KMS-11 (cell line): ENCODE measurements around the gene GADD45A.
A peak's percentile ranks its signal among the peaks of the same experiment; 100 is the strongest.

ENCODE experiments used
- H2AFZ ChIP-seq: fragments of 200-600 bp; sonication (generic); 2 replicates; pipeline ENCODE4 v1.6.1; 2016; ENCODE audit warnings: antibody characterized with exemption, mixed run types, low read depth
- H3K27ac ChIP-seq: fragments of 200-600 bp; sonication (generic); 2 replicates; pipeline ENCODE4 v1.6.1; 2016; ENCODE audit warnings: mild to moderate bottlenecking, mixed run types
- H3K27me3 ChIP-seq: fragments of 200-600 bp; sonication (generic); 2 replicates; pipeline ENCODE4 v1.6.1; 2017; ENCODE audit warnings: mild to moderate bottlenecking, low read depth, mixed run types, moderate library complexity; ENCODE audit not compliant: insufficient read depth
- H3K36me3 ChIP-seq: fragments of 200-600 bp; sonication (generic); 2 replicates; pipeline ENCODE4 v1.6.1; 2017; ENCODE audit warnings: mild to moderate bottlenecking, mixed run types; ENCODE audit not compliant: insufficient read depth
- H3K4me1 ChIP-seq: fragments of 200-600 bp; sonication (generic); 2 replicates; pipeline ENCODE4 v1.6.1; 2016; ENCODE audit warnings: mild to moderate bottlenecking, low read depth, mixed run types; ENCODE audit not compliant: poor library complexity, severe bottlenecking
- H3K4me2 ChIP-seq: fragments of 200-600 bp; sonication (generic); 2 replicates; pipeline ENCODE4 v1.7.0; 2016; ENCODE audit warnings: mild to moderate bottlenecking, mixed run types
- H3K4me3 ChIP-seq: fragments of 200-600 bp; sonication (generic); IDR thresholded peaks from 2 replicates; pipeline ENCODE4 v1.6.1; 2017; ENCODE audit warnings: low read depth, low read length, mixed read lengths; ENCODE audit not compliant: insufficient read depth
- H3K79me2 ChIP-seq: fragments of 200-600 bp; sonication (generic); 2 replicates; pipeline ENCODE4 v1.6.1; 2016; ENCODE audit warnings: low read depth, mixed run types; ENCODE audit not compliant: insufficient read depth
- H3K9ac ChIP-seq: fragments of 200-600 bp; sonication (generic); 2 replicates; pipeline ENCODE4 v1.6.1; 2016; ENCODE audit warnings: mild to moderate bottlenecking, mixed run types
- H4K20me1 ChIP-seq: fragments of 200-600 bp; sonication (generic); 2 replicates; pipeline ENCODE4 v1.6.1; 2016; ENCODE audit warnings: mild to moderate bottlenecking, mixed run types; ENCODE audit not compliant: insufficient read depth
- TF ChIP-seq, protein P1 (sequence below): fragments of 200-600 bp; sonication (generic); conservative IDR thresholded peaks from 2 replicates; pipeline ENCODE4 v1.6.1; 2017; ENCODE audit warnings: low read depth, mild to moderate bottlenecking, antibody characterized with exemption, low read length, moderate library complexity, mixed read lengths

GADD45A gene

GRCh38 chr1:67687649-67688048 lies 2.6 kb downstream of the GADD45A start:
- H3K36me3 ChIP-seq = 0 out of 2 replicates have a peak, but pooled peaks cover 12% of the 10 kb centered on the region
- H3K4me3 ChIP-seq = no peak overlapping the region
- H3K4me2 ChIP-seq = peak overlapping the region; percentile 54
- peaks cover 25% of the 10 kb centered on the region for H3K4me1 ChIP-seq
- H3K9ac ChIP-seq = peak overlapping the region; percentile 6; the same call in 1 of the 2 replicates
- H3K27ac ChIP-seq = peak overlapping the region; percentile 63; the same call in 1 of the 2 replicates
- TF ChIP-seq, protein P1, sequence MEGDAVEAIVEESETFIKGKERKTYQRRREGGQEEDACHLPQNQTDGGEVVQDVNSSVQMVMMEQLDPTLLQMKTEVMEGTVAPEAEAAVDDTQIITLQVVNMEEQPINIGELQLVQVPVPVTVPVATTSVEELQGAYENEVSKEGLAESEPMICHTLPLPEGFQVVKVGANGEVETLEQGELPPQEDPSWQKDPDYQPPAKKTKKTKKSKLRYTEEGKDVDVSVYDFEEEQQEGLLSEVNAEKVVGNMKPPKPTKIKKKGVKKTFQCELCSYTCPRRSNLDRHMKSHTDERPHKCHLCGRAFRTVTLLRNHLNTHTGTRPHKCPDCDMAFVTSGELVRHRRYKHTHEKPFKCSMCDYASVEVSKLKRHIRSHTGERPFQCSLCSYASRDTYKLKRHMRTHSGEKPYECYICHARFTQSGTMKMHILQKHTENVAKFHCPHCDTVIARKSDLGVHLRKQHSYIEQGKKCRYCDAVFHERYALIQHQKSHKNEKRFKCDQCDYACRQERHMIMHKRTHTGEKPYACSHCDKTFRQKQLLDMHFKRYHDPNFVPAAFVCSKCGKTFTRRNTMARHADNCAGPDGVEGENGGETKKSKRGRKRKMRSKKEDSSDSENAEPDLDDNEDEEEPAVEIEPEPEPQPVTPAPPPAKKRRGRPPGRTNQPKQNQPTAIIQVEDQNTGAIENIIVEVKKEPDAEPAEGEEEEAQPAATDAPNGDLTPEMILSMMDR = no peak
- no peaks in the 10 kb centered on the region for H3K27me3 ChIP-seq
- H4K20me1 ChIP-seq = 0 out of 2 replicates have a peak, but pooled peaks cover 4% of the 10 kb centered on the region
- H2AFZ ChIP-seq = no peak overlapping the region
- H3K79me2 ChIP-seq = peaks cover 27% of the 10 kb centered on the region; the same call in 1 of the 2 replicates

GRCh38 chr1:67688526-67689219 lies 3.7 kb downstream of the GADD45A start:
- H4K20me1 ChIP-seq = 0 out of 2 replicates have a peak, but pooled peaks cover 4% of the 10 kb centered on the region
- H3K9ac ChIP-seq = no peak overlapping the region
- H3K4me3 ChIP-seq = no peak overlapping the region
- 0 out of 2 replicates have a peak, but pooled peaks cover 12% of the 10 kb centered on the region for H3K36me3 ChIP-seq
- H3K79me2 ChIP-seq = peaks cover 27% of the 10 kb centered on the region; the same call in 1 of the 2 replicates
- peaks cover 22% of the 10 kb centered on the region for H3K4me1 ChIP-seq
- H3K4me2 ChIP-seq = no peak overlapping the region
- no peak overlapping the region for H3K27ac ChIP-seq
- no peak overlapping the region for H2AFZ ChIP-seq
- TF ChIP-seq, protein P1 = no peak
- H3K27me3 ChIP-seq = no peaks in the 10 kb centered on the region

- H3K4me3 ChIP-seq = no peak overlapping the region
- H3K9ac ChIP-seq = no peak overlapping the region
- H3K27me3 ChIP-seq = no peaks in the 10 kb centered on the region
- 0 out of 2 replicates have a peak, but pooled peaks cover 4% of the 10 kb centered on the region for H4K20me1 ChIP-seq
- H3K36me3 ChIP-seq = 0 out of 2 replicates have a peak, but pooled peaks cover 12% of the 10 kb centered on the region
- H3K79me2 ChIP-seq = peaks cover 27% of the 10 kb centered on the region; the same call in 1 of the 2 replicates
- no peak overlapping the region for H3K27ac ChIP-seq
- no peak overlapping the region for H2AFZ ChIP-seq
- peaks cover 15% of the 10 kb centered on the region for H3K4me1 ChIP-seq
- H3K4me2 ChIP-seq = no peak overlapping the region
- TF ChIP-seq, protein P1 = no peak
Observed at GRCh38 chr1:67689267-67690017, 4.4 kb downstream of the GADD45A start.

GRCh38 chr1:67690018-67690363 lies 5.0 kb downstream of the GADD45A start:
- H3K4me1 ChIP-seq = peaks cover 13% of the 10 kb centered on the region
- H4K20me1 ChIP-seq = 0 out of 2 replicates have a peak, but pooled peaks cover 4% of the 10 kb centered on the region
- H3K4me3 ChIP-seq = no peak overlapping the region
- H3K79me2 ChIP-seq = peaks cover 27% of the 10 kb centered on the region; the same call in 1 of the 2 replicates
- H3K4me2 ChIP-seq = no peak overlapping the region
- no peak overlapping the region for H2AFZ ChIP-seq
- TF ChIP-seq, protein P1 = no peak
- H3K27ac ChIP-seq = no peak overlapping the region
- no peak overlapping the region for H3K9ac ChIP-seq
- H3K36me3 ChIP-seq = 0 out of 2 replicates have a peak, but pooled peaks cover 12% of the 10 kb centered on the region
- no peaks in the 10 kb centered on the region for H3K27me3 ChIP-seq
